GM12865 (cell line): Measurements from ENCODE around the gene EFHC1.

Experiments used
- DNase-seq: peaks from one replicate; pipeline ENCODE4 v3.0.0; 2010; ENCODE audit warnings: low read depth
- H3K4me3 ChIP-seq: 2 replicates; pipeline ENCODE4 v1.5.1; 2011; ENCODE audit warnings: mild to moderate bottlenecking, low read depth, low read length, control low read depth
- CTCF ChIP-seq: IDR thresholded peaks from 2 replicates; pipeline ENCODE4 v1.5.1; 2011; ENCODE audit warnings: low read length, control low read depth, low read depth, inconsistent platforms; ENCODE audit not compliant: insufficient read depth; ENCODE audit errors: missing control alignments

Gene EFHC1

GRCh38 chr6:52551483-52552277 lies 131.5 kb downstream of the EFHC1 start:
- H3K4me3 ChIP-seq, result no peak overlapping the region
- no peak for TF ChIP-seq CTCF
- DNase-seq, result no peak

GRCh38 chr6:52552278-52552643 lies 132.1 kb downstream of the EFHC1 start:
- H3K4me3 ChIP-seq, result no peak overlapping the region
- DNase-seq, result peak; percentile 81
- TF ChIP-seq CTCF, result no peak

DNA sequence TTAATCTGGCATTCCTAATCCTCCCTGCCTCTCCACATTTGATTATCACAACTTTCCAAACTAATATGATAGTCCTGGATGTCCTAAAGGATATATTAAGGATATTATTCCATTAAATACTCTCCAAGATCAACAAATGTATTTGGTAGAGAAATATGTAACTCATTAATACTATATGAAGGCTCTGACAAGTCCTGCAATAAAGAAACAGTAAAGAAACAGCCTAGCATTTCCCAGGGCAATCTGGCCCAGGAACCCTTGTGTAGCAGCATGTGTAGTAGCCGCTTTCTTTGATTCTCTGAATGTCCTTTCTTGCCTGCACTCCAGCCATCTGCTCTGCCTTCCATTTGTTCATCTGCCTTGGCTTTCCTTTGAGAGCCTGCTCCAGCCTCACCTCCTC lies 133.0 kb downstream of the EFHC1 start:
- no peak for TF ChIP-seq CTCF
- no peak overlapping the region for H3K4me3 ChIP-seq
- no peak for DNase-seq

DNA sequence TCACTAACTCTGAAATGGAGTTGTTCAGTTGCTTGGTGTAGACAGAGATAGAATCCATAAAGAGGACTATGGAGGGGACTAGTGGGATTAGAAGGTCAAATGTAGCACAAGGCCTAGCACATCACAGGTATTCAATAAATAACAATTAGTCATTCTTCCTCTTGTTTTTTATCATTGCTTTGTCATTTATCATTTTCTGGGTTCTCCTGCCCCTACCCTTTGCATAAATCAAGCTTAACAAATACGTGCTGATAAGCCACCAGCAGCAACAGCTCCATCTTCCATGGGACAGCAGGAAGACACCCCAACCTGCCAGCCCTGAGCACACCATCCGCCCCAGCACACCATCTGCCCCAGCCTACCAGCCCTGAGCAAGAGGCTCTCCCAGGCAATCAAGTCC lies 133.6 kb downstream of the EFHC1 start:
- DNase-seq, result no peak
- no peak overlapping the region for H3K4me3 ChIP-seq
- no peak for TF ChIP-seq CTCF

DNA sequence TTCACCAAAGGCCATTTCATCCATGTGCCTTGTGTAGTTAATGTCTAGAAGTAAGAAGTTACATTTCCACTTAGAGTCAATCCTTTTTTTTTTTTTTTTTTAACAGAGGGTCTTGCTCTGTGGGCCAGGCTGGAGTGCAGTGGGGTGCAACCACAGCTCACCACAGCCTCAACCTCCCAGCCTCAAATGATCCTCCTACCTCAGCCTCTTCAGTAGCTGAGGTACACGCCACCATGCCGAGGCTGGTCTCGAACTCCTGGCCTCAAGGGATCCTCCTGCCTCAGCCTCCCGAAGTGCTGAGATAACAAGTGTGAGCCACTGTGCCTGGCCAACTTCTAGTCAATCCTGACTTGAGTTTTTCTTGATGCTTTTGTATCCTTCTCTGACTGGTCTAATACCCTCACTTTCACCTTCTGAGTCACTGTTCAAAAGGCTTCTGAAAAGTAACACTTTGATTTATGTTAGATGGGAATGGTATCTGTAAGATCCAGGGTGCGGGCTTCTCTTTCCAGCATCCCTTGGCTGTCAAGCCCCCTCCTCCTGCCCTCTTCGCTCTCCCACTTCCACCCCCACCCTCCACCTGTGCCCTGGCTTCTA lies 134.6 kb downstream of the EFHC1 start:
- DNase-seq, result no peak
- no peak for TF ChIP-seq CTCF
- H3K4me3 ChIP-seq, result no peak overlapping the region

DNA sequence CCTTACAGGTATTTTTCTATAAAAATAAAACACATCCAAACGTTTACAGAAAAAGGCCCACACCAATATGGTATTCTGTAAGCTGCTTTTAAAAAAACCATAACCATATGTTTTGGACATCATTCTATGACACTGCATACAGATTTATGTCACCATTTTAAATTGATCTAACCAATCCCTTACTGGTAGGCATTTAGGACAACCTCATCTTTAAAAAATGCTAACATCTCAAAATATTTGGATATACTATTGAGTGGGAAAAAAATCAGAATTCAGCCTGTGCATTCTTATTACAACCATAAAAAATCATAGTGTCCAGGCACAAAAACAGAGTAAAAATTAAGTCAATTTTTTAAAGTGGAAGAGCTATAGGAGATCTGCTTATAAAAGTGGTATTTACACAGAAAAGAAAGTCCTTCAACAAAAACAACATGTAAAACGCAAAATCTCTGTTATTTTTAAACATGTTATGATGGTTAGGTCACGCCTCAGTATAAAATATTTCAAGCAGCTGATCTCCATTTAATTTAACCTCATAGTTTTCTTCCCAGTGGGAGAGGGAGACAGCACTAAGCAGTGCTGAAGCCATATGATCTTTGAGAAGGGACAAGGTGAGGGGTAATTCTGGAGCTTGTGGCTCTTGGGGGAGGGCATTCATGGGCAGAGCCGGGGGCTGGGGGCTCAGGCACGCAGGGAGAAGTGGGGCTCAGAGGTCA lies 135.5 kb downstream of the EFHC1 start:
- no peak overlapping the region for H3K4me3 ChIP-seq
- no peak for DNase-seq
- no peak for TF ChIP-seq CTCF
